Mesenteric fat pad (tissue), 1 donor: ENCODE results near the gene ZNF777. TPM values are rescaled to one million over a fixed set of nuclear protein-coding genes. Genes with fewer than 3 reads are reported as not detected.
"Not testable (repeated sequence)": the region's sequence is repeated elsewhere in the genome, so short reads cannot be mapped to it uniquely, and the experiment has no call there.

Experiments
- DNase-seq: peaks from one replicate; pipeline ENCODE4 v3.0.0-alpha.2; 2020; ENCODE audit warnings: low spot score
- total RNA-seq: library from RNA; stranded (reverse); fragmentation: NEBNext Ultra II Directional; extraction: Animal tissue kit (Norgen Biotek cat#: 25700); gene quantifications from one replicate; pipeline ENCODE4 v1.2.1, GENCODE V29; 2021
- donor health status: DM: yes; HTN: yes; CAD: no.

The ZNF777 gene
- total RNA-seq, 1 donor from 2014 or later, result 9.2 TPM

GRCh38 chr7:149420006-149420405 is 40.9 kb downstream of the ZNF777 start:
- no peak for DNase-seq

GRCh38 chr7:149415391-149416071 is 45.3 kb downstream of the ZNF777 start:
- no peak for DNase-seq

GRCh38 chr7:149414745-149415390 is 46.0 kb downstream of the ZNF777 start:
- DNase-seq, result no peak

GRCh38 chr7:149414171-149414570 is 46.7 kb downstream of the ZNF777 start:
- DNase-seq, result no peak

GRCh38 chr7:149413083-149413482 is 47.8 kb downstream of the ZNF777 start:
- not testable (repeated sequence) for DNase-seq

- no peak for DNase-seq
These were observed 51.0 kb downstream of the ZNF777 start for GRCh38 chr7:149409895-149410294.

GRCh38 chr7:149404825-149405224 is 56.0 kb downstream of the ZNF777 start:
- no peak for DNase-seq

- DNase-seq, result no peak
These were observed 56.5 kb downstream of the ZNF777 start for GRCh38 chr7:149404396-149404795.

GRCh38 chr7:149398195-149398820 is 62.6 kb downstream of the ZNF777 start:
- no peak for DNase-seq

- no peak for DNase-seq
These were observed 63.3 kb downstream of the ZNF777 start for GRCh38 chr7:149397470-149398043.

- not testable (repeated sequence) for DNase-seq
These were observed 72.1 kb downstream of the ZNF777 start for GRCh38 chr7:149388550-149389335.

- not testable (repeated sequence) for DNase-seq
These were observed 74.3 kb downstream of the ZNF777 start for GRCh38 chr7:149386514-149386913.

GRCh38 chr7:149385195-149385950 is 75.5 kb downstream of the ZNF777 start:
- no peak for DNase-seq

Other genes starting within 250 kb of the ZNF777 start
- 5.1 TPM for gene ZNF212, start 221.4 kb downstream of the ZNF777 start, total RNA-seq
- gene ZNF783, start 198.9 kb downstream of the ZNF777 start, total RNA-seq, result 12.2 TPM
- 19.9 TPM for gene ZNF746, start 36.7 kb upstream of the ZNF777 start, total RNA-seq